HCT116 (cell line): ENCODE data around the gene PTMS.

Source experiments
- ELF1 ChIP-seq: IDR thresholded peaks from 2 replicates; pipeline ENCODE4 v1.6.1; 2012; ENCODE audit warnings: low read depth, borderline replicate concordance
- EZH2 ChIP-seq: fragments of 200-600 bp; sonication (generic); IDR thresholded peaks from 2 replicates; pipeline ENCODE4 v1.6.1; 2017; ENCODE audit warnings: antibody characterized with exemption, mixed run types
- EZH2phosphoT487 ChIP-seq: fragments of 200-600 bp; IDR thresholded peaks from 2 replicates; pipeline ENCODE4 v1.6.1; 2018; ENCODE audit warnings: antibody characterized with exemption, borderline replicate concordance
- FOSL1 ChIP-seq: IDR thresholded peaks from 2 replicates; pipeline ENCODE4 v1.6.1; 2012; ENCODE audit warnings: low read depth
- JUND ChIP-seq: IDR thresholded peaks from 2 replicates; pipeline ENCODE4 v1.6.1; 2012
- POLR2A ChIP-seq: IDR thresholded peaks from 2 replicates; pipeline ENCODE4 v1.7.0; 2011; ENCODE audit warnings: borderline replicate concordance; ENCODE audit not compliant: insufficient read depth, insufficient read length; ENCODE audit errors: extremely low read depth
- POLR2AphosphoS5 ChIP-seq: IDR thresholded peaks from 2 replicates; pipeline ENCODE4 v1.6.1; 2011; ENCODE audit warnings: mild to moderate bottlenecking, low read depth, low read length, moderate library complexity
- SIN3A ChIP-seq: IDR thresholded peaks from 2 replicates; pipeline ENCODE4 v1.6.1; 2012; ENCODE audit warnings: low read depth
- YY1 ChIP-seq: IDR thresholded peaks from 2 replicates; pipeline ENCODE4 v1.6.1; 2011; ENCODE audit warnings: low read length, low read depth, moderate library complexity, mild to moderate bottlenecking; ENCODE audit not compliant: insufficient replicate concordance; ENCODE audit errors: extremely low read depth
- ZNF274 ChIP-seq: fragments of 200-500 bp; sonication (Bioruptor generic); IDR thresholded peaks from 2 replicates; pipeline ENCODE4 v1.6.1; 2014; ENCODE audit warnings: mild to moderate bottlenecking, low read depth, low read length, inconsistent platforms
- TF ChIP-seq, protein P1 (sequence below), 3 experiments: fragments of 200-600 bp in 1 of 3; sonication (generic) in 1 of 3; IDR thresholded peaks in 2 of 3; conservative IDR thresholded peaks in 1 of 3; 2 replicates each; pipeline ENCODE4 v1.5.1; 2012 to 2017; ENCODE audit warnings: low read depth in 2 of 3, low read length in 2 of 3, antibody characterized with exemption in 1 of 3, borderline replicate concordance in 1 of 3, control low read depth in 1 of 3, mild to moderate bottlenecking in 1 of 3, mixed read lengths in 1 of 3, mixed run types in 1 of 3, moderate library complexity in 1 of 3; ENCODE audit not compliant: insufficient read depth in 1 of 3
- TF ChIP-seq, protein P2 (sequence below): IDR thresholded peaks from 2 replicates; pipeline ENCODE4 v1.6.1; 2012; ENCODE audit warnings: low read depth
- TF ChIP-seq, protein P3 (sequence below): IDR thresholded peaks from 2 replicates; pipeline ENCODE4 v1.6.1; 2012
- TF ChIP-seq, protein P4 (sequence below): IDR thresholded peaks from 2 replicates; pipeline ENCODE4 v1.6.1; 2011; ENCODE audit warnings: mild to moderate bottlenecking, low read length, moderate library complexity; ENCODE audit not compliant: insufficient replicate concordance; ENCODE audit errors: extremely low read depth

DNA sequence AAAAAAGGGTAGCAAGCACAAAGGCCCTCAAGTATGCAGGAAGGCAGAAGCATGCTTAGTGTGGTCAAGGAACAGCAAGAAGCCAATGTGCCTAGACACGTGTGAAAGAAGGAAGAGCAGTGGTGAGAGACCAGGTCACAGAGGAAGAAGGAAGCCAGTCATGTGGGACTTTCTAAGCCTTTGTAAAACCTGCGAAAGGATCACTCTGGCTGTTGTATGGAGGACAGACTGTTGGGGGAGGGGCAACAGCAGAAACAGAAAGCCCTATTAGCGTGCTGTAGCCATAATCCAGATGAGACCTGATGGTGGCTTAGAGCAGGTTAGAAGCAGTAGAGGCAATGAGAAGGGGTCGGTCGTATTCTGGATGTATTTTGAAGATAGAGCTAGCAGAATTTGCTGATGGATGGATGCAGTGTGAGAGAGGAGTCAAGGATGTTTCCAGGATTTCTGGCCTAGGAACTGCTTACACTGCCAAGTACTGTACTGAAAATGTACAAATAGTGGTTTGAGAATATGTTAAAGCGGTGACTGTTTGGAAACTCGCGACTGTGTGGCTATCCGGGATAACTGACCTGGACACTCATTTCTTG, 7.6 kb upstream of the PTMS start:
- TF ChIP-seq, protein P1, sequence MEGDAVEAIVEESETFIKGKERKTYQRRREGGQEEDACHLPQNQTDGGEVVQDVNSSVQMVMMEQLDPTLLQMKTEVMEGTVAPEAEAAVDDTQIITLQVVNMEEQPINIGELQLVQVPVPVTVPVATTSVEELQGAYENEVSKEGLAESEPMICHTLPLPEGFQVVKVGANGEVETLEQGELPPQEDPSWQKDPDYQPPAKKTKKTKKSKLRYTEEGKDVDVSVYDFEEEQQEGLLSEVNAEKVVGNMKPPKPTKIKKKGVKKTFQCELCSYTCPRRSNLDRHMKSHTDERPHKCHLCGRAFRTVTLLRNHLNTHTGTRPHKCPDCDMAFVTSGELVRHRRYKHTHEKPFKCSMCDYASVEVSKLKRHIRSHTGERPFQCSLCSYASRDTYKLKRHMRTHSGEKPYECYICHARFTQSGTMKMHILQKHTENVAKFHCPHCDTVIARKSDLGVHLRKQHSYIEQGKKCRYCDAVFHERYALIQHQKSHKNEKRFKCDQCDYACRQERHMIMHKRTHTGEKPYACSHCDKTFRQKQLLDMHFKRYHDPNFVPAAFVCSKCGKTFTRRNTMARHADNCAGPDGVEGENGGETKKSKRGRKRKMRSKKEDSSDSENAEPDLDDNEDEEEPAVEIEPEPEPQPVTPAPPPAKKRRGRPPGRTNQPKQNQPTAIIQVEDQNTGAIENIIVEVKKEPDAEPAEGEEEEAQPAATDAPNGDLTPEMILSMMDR (IDR thresholded peaks at IDR 0.05 in 2 of 3, conservative IDR thresholded peaks at IDR 0.05 in 1 of 3; ENCODE audit: borderline replicate concordance in 1 of 3, insufficient read depth in 1 of 3, low read depth in 2 of 3, low read length in 2 of 3) = no peak
- TF ChIP-seq SIN3A = no peak
- TF ChIP-seq ZNF274 = no peak
- no peak for TF ChIP-seq POLR2AphosphoS5
- TF ChIP-seq JUND = no peak
- no peak for TF ChIP-seq YY1
- TF ChIP-seq, protein P2, sequence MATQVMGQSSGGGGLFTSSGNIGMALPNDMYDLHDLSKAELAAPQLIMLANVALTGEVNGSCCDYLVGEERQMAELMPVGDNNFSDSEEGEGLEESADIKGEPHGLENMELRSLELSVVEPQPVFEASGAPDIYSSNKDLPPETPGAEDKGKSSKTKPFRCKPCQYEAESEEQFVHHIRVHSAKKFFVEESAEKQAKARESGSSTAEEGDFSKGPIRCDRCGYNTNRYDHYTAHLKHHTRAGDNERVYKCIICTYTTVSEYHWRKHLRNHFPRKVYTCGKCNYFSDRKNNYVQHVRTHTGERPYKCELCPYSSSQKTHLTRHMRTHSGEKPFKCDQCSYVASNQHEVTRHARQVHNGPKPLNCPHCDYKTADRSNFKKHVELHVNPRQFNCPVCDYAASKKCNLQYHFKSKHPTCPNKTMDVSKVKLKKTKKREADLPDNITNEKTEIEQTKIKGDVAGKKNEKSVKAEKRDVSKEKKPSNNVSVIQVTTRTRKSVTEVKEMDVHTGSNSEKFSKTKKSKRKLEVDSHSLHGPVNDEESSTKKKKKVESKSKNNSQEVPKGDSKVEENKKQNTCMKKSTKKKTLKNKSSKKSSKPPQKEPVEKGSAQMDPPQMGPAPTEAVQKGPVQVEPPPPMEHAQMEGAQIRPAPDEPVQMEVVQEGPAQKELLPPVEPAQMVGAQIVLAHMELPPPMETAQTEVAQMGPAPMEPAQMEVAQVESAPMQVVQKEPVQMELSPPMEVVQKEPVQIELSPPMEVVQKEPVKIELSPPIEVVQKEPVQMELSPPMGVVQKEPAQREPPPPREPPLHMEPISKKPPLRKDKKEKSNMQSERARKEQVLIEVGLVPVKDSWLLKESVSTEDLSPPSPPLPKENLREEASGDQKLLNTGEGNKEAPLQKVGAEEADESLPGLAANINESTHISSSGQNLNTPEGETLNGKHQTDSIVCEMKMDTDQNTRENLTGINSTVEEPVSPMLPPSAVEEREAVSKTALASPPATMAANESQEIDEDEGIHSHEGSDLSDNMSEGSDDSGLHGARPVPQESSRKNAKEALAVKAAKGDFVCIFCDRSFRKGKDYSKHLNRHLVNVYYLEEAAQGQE = no peak
- TF ChIP-seq ELF1 = no peak
- no peak for TF ChIP-seq POLR2A
- TF ChIP-seq FOSL1 = no peak
- TF ChIP-seq, protein P3, sequence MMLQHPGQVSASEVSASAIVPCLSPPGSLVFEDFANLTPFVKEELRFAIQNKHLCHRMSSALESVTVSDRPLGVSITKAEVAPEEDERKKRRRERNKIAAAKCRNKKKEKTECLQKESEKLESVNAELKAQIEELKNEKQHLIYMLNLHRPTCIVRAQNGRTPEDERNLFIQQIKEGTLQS = no peak
- no peak for TF ChIP-seq EZH2phosphoT487
- no peak for TF ChIP-seq EZH2
- TF ChIP-seq, protein P4, sequence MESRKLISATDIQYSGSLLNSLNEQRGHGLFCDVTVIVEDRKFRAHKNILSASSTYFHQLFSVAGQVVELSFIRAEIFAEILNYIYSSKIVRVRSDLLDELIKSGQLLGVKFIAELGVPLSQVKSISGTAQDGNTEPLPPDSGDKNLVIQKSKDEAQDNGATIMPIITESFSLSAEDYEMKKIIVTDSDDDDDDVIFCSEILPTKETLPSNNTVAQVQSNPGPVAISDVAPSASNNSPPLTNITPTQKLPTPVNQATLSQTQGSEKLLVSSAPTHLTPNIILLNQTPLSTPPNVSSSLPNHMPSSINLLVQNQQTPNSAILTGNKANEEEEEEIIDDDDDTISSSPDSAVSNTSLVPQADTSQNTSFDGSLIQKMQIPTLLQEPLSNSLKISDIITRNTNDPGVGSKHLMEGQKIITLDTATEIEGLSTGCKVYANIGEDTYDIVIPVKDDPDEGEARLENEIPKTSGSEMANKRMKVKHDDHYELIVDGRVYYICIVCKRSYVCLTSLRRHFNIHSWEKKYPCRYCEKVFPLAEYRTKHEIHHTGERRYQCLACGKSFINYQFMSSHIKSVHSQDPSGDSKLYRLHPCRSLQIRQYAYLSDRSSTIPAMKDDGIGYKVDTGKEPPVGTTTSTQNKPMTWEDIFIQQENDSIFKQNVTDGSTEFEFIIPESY = no peak
